Mucosa of descending colon (tissue), 3 donors: ENCODE results near the gene NDE1. TPM values are rescaled to one million over a fixed set of nuclear protein-coding genes. Genes with fewer than 3 reads are reported as not detected.
"Not testable (repeated sequence)": the region's sequence is repeated elsewhere in the genome, so short reads cannot be mapped to it uniquely, and the experiment has no call there.

Experiments
- ATAC-seq: fragments of 200-7000 bp; cut with Tn5 transposase; one replicate; pipeline ENCODE4 v1.9.1; 2020; ENCODE audit warnings: mild to moderate bottlenecking, moderate library complexity
- DNase-seq, 3 donors: peaks; one replicate each; pipeline ENCODE4 v3.0.0-alpha.2; 2020
- H3K36me3 ChIP-seq: fragments of 200-600 bp; one replicate; pipeline ENCODE4 v1.8.0; 2021; ENCODE audit warnings: low read depth, mild to moderate bottlenecking
- H3K4me1 ChIP-seq: fragments of 200-600 bp; one replicate; pipeline ENCODE4 v1.8.0; 2021; ENCODE audit warnings: low read depth, mild to moderate bottlenecking
- H3K4me3 ChIP-seq: fragments of 200-600 bp; one replicate; pipeline ENCODE4 v1.8.0; 2021; ENCODE audit warnings: mild to moderate bottlenecking
- H3K9me3 ChIP-seq: fragments of 200-600 bp; one replicate; pipeline ENCODE4 v1.8.0; 2021; ENCODE audit warnings: mild to moderate bottlenecking
- CTCF ChIP-seq: fragments of 200-600 bp; IDR thresholded peaks from one replicate; pipeline ENCODE4 v1.8.0; 2022; ENCODE audit warnings: antibody characterized with exemption, mild to moderate bottlenecking
- intact Hi-C, 2 donors: fragments of 100-400 bp; cut with DNase I in 1 of 2; cut with micrococcal nuclease in 1 of 2; formaldehyde crosslinking; loops; one replicate each; pipeline versions ENCODE4 v1.11.0 to v1.11.1; 2022; cut with DNase I, micrococcal nuclease
- total RNA-seq, 3 donors: library from RNA; stranded (reverse); fragmentation: NEBNext Ultra II Directional in 2 of 3; extraction: Animal tissue kit (Norgen Biotek cat#: 25700) in 2 of 3; gene quantifications; one replicate each; pipeline versions ENCODE4 v1.2.1 to v1.2.4, GENCODE V29; 2021 to 2023
- donor health status: DM: no; HTN: no; CAD: no; lungs with moderate emphysema.
- donor health status: DM: no; HTN: no; CAD: no.
- donor health status: DM: no; HTN: yes; CAD: no.

The NDE1 gene
- total RNA-seq, 3 donors from 2014 or later = 27.2 to 46.6 (median 33.9) TPM

DNA sequence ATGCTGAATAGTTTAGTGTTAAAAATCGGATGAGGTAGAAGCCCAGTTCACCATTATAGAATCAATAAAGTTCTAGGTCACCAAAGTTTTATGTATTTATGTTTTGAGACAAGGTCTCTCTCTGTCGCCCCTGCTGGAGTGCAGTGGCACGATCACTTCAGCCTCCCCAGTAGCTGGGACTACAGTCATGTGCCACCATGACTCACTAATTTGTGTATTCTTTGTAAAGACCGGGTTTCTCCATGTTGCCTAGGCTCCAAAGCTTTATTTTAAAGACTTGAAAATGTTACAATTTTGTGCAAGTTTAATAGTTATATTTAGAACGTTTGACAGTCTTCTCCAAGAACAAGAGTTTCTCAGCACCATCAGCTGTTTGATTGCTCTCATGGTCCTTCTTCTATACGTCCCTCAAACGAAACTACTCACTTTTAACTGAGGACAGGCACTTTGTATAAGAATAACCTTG, 32.1 kb downstream of the NDE1 start:
- Histone ChIP-seq H3K4me1 (no peaks in the 10 kb centered on the region), H3K9me3 (no peaks in the 10 kb centered on the region), H3K4me3 (no peak overlapping the region), H3K36me3 (no peaks in the 10 kb centered on the region)
- intact Hi-C loops = no loop called here
- ATAC-seq = peak; percentile 81
- DNase-seq = peak in 1 of 3 donors; percentile 25
- TF ChIP-seq CTCF = no peak

GRCh38 chr16:15686287-15686686, 36.2 kb downstream of the NDE1 start:
- no peak for ATAC-seq
- Histone ChIP-seq H3K4me1 (no peaks in the 10 kb centered on the region), H3K4me3 (no peak overlapping the region), H3K36me3 (no peaks in the 10 kb centered on the region), H3K9me3 (no peaks in the 10 kb centered on the region)
- no peak for DNase-seq
- intact Hi-C loops = no loop called here
- TF ChIP-seq CTCF = no peak

DNA sequence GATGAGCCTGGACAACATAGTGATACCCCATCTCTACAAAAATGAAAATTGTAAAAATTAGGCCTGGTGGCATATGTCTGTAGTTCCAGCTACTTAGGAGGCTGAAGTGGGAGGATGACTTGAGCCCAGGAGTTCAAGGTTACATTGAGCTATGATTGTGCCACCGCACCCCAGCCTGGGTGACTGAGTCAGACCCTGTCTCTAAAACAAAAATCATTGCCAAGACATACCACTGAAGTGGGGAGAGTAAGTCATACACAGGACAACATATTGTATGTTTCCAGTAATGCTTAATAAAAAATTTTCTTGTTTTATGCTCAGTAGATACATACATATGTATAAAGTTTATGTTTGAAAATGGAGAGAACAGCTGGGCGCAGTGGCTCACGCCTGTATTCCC, 39.2 kb downstream of the NDE1 start:
- H3K36me3 ChIP-seq = no peaks in the 10 kb centered on the region
- no peaks in the 10 kb centered on the region for H3K4me1 ChIP-seq
- no peaks in the 10 kb centered on the region for H3K9me3 ChIP-seq
- intact Hi-C loops = no loop called here
- no peak for TF ChIP-seq CTCF
- ATAC-seq (no peak), DNase-seq (no peak)
- no peak overlapping the region for H3K4me3 ChIP-seq

- intact Hi-C loops = no loop called here
- no peak for ATAC-seq
Observed at GRCh38 chr16:15690296-15690695, 40.3 kb downstream of the NDE1 start.

GRCh38 chr16:15691046-15691445, 41.0 kb downstream of the NDE1 start:
- DNase-seq (no peak), ATAC-seq (no peak)
- Histone ChIP-seq H3K4me1 (no peaks in the 10 kb centered on the region), H3K36me3 (no peaks in the 10 kb centered on the region), H3K9me3 (no peaks in the 10 kb centered on the region), H3K4me3 (no peak overlapping the region)
- no peak for TF ChIP-seq CTCF
- intact Hi-C loops = no loop called here

More at GRCh38 chr16:15690296-15690695, 40.3 kb downstream of the NDE1 start:
- no peak overlapping the region for H3K4me3 ChIP-seq
- DNase-seq = no peak
- H3K36me3 ChIP-seq = no peaks in the 10 kb centered on the region
- H3K4me1 ChIP-seq = no peaks in the 10 kb centered on the region
- H3K9me3 ChIP-seq = no peaks in the 10 kb centered on the region
- no peak for TF ChIP-seq CTCF

DNA sequence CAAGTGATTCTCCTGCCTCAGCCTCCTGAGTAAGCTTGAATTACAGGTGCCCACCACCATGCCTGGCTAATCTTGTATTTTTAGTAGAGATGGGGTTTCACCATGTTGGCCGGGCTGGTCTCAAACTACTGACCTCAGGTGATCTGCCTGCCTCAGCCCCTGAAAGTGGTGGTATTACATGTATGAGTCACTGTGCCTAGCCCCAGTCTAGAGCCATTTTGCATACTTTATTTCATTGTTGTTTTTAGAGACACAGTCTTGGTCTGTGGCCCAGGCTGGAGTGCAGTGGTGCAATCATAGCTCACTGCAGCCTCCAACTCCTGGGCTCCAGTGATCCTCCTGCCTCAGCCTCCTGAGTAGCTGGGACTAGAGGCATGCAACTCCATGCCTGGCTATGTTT, 42.5 kb downstream of the NDE1 start:
- H3K4me1 ChIP-seq, H3K9me3 ChIP-seq, H3K36me3 ChIP-seq, DNase-seq, intact Hi-C loops, ATAC-seq, H3K4me3 ChIP-seq: not testable (repeated sequence)
